ENCODE results near the gene EVI5L. TPM values are rescaled to one million over a fixed set of nuclear protein-coding genes. Genes with fewer than 3 reads are reported as not detected.
A peak's percentile ranks its signal among the peaks of the same experiment; 100 is the strongest.

The EVI5L gene
- total RNA-seq, 1 donor from 2014 or later: 11.6 TPM

GRCh38 chr19:7859831-7860713 lies 30.1 kb downstream of the EVI5L start:
- no peak for DNase-seq (ENCODE audit: low spot score)

GRCh38 chr19:7860714-7861618 lies 30.9 kb downstream of the EVI5L start:
- DNase-seq (ENCODE audit: low spot score): no peak

- DNase-seq (ENCODE audit: low spot score): no peak
Observed at GRCh38 chr19:7861619-7862412, 31.8 kb downstream of the EVI5L start.

DNA sequence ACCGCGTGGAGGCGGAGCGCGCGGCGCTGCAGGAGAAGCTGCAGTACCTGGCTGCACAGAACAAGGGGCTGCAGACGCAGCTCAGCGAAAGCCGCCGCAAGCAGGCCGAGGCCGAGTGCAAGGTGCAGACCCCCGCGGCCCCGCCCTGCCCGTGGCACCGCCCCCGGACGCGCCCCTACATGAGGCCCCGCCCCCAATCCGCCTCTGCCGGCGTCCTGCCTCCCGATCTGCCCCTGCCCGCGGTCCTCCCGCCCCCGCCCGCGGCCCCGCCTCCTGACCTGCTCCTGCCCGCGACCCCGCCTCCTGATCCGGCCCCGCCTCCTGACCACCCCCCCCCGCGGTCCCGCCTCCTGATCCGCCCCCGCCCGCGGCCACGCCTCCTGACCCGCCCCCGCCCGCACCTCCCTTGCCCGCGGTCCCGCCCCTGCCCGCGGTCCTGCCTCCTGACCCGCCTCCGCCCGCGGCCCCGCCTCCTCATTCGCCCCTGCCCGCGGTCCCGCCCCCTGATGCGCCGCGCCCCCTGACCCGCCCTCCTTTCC lies 32.5 kb downstream of the EVI5L start:
- no peak for DNase-seq (ENCODE audit: low spot score)

DNA sequence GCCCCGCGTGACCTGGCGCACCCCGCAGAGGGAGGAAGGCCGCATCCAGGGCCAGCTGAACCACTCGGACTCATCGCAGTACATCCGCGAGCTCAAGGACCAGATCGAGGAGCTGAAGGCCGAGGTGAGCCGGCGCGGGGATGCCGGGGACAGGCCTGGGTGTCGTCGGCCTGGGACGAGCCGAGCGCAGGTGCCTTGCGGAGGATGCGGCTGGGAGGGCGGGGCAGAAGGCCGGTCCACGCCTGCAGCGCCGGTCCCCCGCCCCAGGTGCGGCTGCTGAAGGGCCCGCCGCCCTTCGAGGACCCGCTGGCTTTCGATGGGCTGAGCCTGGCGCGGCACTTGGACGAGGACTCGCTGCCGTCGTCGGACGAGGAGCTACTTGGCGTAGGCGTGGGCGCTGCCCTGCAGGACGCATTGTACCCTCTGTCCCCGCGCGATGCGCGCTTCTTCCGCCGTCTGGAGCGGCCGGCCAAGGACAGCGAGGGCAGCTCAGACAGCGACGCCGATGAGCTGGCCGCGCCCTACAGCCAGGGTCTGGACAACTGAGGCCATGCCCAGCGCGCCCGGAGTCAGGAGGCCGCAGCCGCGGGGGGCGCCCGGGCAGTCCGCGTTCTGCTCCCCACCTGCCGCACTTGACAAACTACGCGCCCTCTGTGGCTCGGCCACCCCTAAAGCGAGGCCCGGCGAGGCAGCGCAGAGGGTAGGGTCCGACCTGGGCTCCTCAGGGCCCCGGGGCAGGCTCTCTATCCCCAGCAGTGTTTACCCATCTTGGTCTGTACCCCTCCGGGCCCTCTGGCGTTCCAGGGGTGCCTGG lies 33.3 kb downstream of the EVI5L start:
- DNase-seq (ENCODE audit: low spot score): no peak

DNA sequence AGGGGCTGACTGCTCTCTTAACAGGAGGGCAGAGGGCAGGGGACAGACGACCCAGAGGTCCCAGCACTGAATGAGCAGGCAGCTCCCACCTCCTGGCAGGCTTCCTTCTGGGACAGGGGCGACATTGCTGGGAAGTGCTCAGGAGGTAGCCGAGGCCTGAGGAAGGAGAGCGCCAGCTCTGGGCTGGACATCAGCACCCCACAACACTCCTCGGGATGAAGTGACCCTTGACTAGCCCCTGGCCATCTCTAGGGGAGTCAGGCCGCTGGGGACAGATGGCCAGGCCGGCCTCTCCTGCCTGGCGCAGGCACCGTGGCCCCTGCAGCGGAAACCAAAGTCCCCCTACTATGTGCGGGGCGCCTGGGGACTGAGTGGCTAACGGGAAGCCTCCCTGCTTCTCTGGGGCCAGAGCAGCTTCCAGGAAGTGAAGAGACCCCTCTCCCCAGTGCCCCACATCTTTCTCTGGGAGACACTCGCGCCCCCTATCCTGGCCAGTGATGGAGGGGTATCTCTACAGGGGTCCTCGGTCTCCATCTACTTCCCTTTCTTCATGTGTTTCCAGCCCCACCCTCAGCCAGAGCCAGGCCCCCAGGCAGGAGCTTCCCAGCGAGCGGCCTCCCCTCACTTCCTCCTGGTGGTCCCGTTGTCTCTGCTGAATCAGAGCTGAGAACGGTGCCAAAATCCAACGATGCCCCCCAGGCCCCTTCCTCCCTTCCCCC lies 34.1 kb downstream of the EVI5L start:
- DNase-seq (ENCODE audit: low spot score): no peak

- no peak for DNase-seq (ENCODE audit: low spot score)
Observed at GRCh38 chr19:7864690-7865074, 34.7 kb downstream of the EVI5L start.

DNA sequence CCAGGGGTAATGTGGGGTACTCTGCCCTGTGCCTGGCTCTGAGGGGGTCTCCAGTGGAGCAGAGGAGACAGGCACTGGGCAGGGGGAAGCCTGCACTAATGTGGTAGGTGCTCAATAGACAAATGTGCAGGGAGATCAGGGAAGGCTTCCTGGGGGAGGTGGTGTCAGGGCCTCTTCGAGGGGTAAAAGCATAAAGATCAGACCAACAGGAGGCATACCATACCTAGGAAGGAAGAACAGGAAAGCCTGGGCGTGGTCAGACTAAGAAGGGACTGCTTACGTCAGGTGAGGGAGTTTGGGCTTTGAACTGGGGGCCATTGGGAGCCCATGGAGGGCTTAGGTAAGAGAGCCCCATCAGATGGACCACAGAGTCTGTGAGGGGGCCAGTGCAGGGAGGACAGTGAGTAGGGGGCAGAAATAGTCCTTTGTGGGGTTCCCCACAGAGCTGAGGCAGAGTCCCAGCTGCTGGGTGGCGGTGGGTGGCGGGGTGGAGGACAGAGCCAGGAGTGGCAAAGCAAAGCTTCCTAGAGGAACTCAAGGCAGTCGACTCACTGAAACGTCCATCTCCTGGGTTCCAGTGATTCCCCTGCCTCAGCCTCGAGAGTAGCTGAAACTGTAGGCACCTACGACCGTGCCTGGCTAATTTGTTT lies 35.4 kb downstream of the EVI5L start:
- no peak for DNase-seq (ENCODE audit: low spot score)

- DNase-seq (ENCODE audit: low spot score): no peak
Observed at GRCh38 chr19:7866399-7867091, 36.5 kb downstream of the EVI5L start.

GRCh38 chr19:7867092-7867844 lies 37.2 kb downstream of the EVI5L start:
- DNase-seq (ENCODE audit: low spot score): no peak

DNA sequence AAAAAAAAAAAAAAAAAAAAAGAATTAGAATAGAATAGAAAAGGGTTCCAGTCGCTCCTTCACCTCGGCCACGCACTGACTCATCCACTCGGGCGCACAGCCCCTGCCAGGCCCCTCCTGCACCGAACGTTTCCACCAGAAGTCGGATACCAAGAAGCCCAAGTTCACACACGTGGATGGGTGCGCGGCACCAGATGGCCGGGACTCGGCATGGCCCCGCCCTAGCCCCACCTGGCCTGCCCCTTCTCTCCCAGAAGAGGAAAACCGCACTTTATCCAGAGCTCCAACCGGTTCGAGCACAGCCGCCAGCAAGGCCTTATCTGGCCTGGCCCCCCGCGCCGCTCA lies 38.3 kb downstream of the EVI5L start:
- DNase-seq (ENCODE audit: low spot score): no peak

GRCh38 chr19:7868671-7869452 lies 38.8 kb downstream of the EVI5L start:
- peak; percentile 69 for DNase-seq (ENCODE audit: low spot score)

GRCh38 chr19:7869453-7869909 lies 39.5 kb downstream of the EVI5L start:
- DNase-seq (ENCODE audit: low spot score): peak; percentile 46

DNA sequence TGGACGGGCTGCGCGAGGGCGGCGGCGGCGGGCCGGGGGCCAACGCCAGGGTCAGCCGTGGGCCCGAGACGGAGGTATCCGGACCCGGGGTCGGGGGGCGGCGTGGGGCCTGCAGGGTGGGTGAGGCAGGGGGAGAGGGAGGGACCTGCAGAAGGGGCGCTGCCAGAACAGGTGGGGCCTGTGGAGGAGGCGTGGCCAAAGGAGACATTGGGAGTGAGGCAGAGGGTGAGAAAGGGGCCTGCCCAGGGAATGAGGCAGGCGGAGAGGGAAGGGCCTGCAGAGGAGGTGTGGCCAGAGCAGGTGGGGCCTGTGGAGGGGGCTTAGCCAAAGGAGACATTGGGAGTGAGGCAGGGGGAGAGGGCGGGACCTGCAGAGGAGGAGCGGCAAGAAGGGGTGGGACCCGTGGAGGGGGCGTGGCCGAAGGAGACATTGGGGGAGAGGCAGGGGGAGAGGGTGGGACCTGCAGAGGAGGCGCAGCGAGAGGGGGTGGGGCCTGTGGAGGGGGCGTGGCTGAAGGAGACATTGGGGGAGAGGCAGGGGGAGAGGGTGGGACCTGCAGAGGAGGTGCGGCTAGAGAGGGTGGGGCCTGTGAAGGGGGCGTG lies 40.0 kb downstream of the EVI5L start:
- DNase-seq (ENCODE audit: low spot score): peak; percentile 47

GRCh38 chr19:7870571-7871436 lies 40.8 kb downstream of the EVI5L start:
- DNase-seq (ENCODE audit: low spot score): peak; percentile 35

Data from umbilical cord (tissue), 2 donors.